HG03378 (cell line): ENCODE measurements around the gene STING1.

Experiments used
- ATAC-seq: cut with Tn5 transposase; IDR thresholded peaks from one replicate; pipeline ENCODE4 v1.9.1; 2021; ENCODE audit warnings: mild to moderate bottlenecking, moderate library complexity; ENCODE audit not compliant: unreplicated experiment

The STING1 gene

DNA sequence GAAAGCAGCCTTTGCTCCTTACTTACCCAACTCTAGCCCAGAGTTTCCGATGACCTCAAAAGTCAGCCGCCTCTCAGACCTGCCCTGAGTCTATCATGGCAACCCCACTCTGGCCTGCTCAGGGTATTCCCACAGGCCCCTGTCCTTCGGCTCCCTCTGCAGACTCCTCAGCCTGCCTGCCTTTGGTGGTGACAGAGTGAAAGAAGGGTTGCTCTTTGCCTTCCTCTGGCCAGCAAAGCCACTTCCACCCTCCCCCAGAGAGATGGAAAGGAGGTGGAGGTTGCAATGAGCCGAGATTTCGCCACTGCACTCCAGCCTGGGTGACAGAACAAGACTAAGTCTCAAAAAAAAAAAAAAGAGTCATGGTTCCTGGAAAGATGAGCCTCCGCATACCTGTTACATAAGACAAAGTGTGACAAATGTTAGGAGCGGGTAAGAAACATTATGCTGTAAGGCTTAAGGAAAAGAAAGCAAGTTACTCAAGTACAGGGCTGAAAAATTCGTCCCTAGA is 14.1 kb downstream of the STING1 start:
- ATAC-seq: no peak

DNA sequence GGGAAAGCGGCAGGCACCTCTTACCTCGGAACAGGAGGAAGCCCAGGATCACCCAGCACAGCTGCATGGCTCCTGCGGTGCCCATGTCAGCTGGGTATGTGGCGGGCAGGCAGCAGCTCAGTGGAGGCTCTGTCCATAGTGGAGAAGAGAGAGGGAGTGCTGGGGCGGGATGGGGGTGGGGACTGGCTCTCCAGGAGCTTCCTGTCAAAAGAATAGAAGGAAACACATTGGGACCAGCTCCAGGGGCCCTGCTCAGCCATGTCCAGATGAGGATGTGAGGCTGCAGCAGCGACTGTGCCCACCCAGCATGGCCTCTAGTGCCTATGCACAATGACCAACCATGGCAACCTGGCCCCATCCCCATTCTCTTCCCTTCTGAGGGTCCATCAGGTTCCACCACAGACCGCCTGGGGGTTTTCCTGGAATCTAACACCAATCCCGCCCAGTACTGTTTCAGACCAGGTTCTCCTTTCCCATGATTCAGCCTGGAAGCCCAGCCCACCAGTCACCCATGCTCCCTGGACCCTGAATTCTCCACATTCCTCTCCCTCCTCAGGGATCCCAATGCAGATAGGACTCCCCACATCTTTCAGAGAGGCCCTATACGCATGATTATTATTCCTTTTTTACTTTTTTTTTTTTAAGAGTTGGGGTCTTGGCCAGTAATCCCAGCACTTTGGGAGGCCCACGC is 19.8 kb downstream of the STING1 start, which contains the start of gene ECSCR:
Gene ECSCR, minus strand, starts transcription at position 158 of the 691 bp plus-strand sequence. Its CDS starts 73 bp downstream, at position 85.
- no peak for ATAC-seq

DNA sequence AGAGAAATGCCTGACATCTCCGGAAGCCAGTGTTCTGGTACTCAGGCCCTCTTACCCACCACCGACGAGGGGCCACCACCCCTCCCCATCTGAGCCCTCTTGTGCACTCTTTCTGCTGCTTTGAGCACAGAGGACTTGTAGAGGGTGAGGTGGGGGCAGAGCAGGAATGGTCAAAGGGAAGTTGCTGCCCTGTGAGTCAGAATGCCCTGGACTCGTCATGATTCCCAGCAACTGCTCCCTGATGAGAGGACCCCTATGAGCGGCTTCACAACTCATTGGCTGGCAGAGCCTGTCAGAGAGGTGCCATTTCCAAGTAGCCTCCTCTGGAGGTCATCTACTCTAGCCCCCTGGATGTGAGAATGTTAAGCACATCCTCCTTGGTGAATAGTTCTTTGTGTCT is 20.9 kb downstream of the STING1 start:
- ATAC-seq: no peak

DNA sequence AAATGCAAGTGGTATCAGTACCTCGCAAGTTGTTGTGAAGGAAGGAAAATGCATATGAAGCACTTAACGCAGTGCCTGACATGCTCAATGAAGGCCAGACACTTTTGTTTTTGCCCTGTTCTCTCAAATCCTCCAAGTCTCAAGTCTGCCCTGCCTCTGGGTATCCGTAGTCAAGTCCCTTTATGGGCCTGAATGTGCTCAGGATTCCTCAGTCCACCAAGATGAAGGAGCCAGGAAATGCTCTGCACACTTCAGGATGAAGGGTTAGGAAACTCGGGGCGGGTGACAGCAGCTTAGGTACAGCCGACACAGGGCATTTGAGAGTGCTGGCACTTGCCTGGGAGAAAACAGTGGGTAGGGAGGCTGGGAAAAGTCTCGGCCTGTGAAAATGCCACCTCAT is 21.4 kb downstream of the STING1 start:
- no peak for ATAC-seq

DNA sequence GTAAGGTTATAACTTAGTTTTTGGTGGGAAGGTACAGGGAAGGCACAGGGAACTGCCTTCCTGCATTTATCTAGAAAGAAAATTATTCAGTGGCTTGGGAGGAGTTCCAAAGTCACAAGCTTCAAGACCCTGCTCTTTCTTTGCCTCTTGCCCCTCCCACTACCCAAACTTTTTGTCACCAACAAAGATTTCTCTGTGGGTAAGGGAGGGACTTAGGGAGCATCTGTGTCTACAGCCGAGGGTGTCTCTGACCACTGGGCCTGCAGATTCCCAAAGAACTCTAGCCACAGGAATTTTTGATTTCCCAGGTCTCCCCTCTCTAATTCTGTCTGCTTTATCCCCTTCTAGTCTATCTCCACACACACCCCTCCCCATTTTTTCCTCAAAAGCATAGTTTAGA is 22.1 kb downstream of the STING1 start:
- ATAC-seq: no peak

DNA sequence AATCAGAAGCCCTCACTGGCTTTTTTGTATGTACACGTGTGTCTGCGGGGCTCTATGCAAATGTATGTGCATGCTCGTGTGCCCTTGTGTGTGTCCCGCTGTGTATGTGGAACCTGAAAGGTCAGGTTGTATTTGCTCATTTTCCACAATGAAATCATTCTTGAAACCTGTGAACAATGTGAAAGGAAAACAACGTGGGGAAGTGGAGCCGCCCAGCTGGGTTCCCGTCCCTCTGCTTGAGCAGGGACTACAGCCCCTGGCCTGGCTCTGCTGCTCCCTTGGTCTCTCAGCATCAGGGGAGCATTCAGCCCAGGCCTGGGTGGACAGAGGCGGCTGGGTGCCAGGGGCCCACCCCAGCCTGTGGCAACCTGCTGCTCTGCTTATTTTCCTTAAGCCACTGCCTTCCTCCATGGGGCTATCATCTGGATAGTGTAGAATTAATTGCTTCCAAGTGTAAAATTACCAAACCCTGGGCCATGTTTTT is 23.1 kb downstream of the STING1 start:
- ATAC-seq: peak; percentile 28

DNA sequence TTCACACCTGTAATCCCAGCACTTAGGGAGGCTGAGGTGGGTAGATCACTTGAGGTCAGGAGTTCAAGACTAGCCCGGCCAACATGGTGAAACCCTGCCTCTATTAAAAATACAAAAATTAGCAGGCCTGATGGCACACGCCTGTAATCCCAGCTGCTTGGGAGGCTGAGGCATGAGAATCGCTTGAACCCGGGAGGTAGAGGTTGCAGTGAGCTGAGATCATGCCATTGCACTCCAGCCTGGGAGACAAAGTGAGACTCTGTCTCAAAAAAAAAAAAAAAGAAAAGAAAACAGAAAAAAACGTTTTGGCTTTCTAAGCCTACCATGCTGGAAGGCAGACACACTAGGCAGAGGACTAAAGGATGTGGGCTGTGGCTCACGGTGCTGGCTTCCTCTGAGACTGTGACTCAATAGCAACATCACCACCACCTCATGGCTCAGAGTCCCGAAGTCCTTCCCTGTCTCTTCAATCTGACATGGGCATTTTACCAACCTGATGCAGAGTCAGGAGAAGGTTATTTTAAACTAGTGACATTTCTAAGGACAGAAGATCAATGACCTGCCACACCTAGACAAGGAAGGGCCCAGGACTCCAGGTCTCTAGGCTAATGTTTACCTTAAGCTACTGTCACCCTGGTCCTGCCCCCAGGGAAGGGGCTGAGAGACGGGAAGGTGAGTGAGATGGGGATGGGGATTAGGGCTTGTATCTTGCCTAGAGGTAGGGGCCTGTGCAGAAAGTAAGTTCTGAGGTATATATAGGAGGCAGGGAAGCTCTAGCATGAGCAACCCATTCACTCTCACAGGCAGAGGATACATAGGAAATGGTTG is 23.8 kb downstream of the STING1 start:
- ATAC-seq: peak; percentile 65

DNA sequence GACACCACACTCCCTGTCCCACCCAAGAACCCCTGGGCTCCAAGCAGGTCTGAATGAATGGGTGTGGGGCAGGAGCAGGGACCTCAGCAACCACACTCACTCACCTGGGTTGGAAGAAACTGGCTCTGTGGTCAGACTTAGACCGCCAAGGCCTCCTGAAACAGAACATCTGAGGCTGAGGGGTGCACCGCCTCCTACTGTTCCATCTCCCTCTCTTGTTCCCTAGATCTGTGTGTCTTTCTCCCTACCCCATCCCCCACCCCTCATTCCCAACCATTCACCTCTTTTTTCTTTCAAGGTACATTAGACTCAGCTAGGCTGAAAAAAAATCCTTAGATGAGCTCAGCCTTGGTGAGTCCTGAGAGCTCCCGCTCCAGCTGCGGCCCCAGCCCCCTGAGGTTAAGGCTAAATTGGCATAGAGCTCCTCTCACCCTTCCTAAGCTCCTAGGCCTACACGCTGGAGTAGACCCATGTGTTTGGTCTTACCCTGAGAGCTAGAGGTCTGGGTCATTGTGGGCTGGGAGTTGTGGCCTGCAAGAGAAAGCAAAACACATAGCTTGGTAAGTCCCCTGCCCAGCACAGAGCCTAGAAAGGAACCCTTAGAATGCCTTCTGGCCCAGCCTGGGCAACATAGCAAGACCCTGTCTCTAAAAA is 24.8 kb downstream of the STING1 start:
- ATAC-seq: no peak

DNA sequence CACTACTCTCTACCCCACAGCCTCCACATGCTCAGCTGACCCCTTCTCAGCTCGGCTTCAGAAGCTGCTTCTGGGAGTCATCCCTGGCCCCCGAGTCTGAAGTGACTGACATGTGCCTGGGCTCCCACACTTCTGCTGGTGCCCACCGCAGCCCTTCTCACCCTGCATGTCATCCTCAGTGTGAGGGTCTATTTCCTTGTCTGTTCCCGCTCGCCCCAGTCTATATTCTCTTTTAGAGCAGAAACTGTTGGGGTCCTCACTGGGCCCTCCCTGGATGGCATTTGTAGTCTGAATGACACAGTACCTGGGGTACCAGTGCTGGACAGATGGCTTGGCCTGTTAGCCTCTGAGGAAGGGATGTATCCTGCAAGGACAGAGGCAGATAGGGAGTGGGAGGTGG is 25.3 kb downstream of the STING1 start:
- ATAC-seq: no peak

DNA sequence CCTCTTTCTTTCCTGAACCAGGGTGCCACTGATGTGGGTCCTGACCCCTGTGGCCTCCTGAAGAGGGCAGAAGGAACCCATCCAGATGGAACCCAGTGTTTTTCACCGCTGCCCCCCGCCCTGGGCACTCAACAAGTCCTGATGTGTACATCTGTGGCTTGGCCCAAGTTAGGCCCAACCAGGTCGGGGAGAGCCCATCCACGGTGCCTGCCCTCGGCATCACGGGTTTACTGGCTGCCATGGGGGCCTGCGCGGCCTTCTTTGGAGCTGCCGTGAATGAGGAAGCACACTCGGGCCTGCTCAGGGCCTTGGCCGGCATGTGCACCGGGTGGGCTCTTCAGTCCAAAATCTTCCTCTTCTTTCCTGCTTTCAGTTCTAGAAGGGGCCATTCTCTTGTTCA is 25.8 kb downstream of the STING1 start:
- no peak for ATAC-seq

DNA sequence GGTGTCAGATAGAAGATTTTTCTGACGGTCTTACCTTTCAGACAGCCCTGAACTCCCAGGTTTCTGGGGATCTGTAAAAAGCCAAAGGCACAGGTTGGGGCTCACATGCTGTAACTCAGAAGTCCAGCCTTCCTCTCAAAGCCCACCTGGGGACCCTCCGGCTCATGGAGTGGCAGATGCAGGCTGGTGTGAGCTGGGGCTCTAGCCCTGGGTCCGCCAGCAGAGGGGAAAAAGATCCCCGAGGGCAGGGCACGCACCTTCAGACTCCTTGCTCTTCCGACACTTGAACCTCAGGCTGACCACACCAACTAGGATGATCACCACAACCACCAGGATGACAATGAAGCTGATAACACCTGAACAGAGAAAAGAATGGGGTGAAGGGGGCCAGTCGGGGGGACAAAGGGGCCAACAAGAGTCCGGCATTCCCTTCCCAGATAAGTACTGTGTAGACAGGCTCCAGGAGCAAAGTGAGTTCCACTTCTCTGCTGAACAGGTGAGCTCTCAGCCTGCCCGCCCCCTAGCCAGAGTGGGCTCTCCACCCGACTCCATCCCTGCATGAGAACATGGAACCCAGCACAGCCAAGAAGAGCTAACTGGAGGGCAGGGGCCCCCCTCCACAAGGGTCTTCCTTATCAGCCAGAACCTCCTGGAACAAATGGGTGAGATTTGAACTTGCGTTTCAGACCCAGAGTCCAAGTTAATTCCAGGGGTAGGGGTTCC is 27.8 kb downstream of the STING1 start:
- ATAC-seq: no peak

DNA sequence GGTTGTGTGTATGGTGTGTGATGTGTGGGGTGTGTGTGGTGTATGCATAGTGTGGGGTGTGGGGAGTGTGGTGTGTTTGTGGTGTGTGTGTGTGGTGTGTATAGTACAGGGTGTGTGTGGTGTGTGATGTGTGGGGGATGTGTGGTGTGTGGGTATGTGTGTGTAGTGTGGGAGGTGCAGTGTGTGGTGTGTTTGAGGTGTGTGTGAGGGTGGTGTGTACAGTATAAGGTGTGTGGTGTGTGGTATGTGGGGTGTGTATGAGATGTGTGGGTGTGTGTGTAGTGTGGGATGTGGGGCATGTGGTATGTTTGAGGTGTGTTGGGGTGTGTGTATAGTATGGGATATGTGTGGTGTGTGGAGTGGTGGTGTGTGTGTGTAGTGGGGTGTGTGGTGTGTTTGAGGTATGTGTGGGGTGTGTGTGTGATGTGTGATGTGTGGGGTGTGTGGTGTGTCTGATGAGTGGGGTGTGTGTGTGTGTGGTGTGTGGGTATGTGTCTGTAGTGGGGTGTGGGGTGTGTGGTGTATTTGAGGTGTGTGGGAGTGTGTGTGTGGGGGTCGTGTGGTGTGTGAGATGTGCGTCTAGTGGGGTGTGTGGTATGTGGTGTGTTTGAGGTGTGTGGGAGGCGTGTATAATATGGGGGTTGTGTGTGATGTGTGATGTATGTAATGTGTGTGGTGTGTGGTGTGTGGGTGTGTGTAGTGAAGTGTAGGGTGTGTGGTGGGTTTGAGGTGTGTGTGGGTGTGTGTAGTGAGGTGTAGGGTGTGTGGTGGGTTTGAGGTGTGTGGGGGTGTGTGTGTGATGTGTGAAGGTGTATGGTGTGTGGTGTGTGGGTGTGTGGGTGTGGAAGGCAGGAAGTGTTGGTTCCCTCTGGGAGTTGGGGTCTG is 28.6 kb downstream of the STING1 start:
- ATAC-seq: no peak

DNA sequence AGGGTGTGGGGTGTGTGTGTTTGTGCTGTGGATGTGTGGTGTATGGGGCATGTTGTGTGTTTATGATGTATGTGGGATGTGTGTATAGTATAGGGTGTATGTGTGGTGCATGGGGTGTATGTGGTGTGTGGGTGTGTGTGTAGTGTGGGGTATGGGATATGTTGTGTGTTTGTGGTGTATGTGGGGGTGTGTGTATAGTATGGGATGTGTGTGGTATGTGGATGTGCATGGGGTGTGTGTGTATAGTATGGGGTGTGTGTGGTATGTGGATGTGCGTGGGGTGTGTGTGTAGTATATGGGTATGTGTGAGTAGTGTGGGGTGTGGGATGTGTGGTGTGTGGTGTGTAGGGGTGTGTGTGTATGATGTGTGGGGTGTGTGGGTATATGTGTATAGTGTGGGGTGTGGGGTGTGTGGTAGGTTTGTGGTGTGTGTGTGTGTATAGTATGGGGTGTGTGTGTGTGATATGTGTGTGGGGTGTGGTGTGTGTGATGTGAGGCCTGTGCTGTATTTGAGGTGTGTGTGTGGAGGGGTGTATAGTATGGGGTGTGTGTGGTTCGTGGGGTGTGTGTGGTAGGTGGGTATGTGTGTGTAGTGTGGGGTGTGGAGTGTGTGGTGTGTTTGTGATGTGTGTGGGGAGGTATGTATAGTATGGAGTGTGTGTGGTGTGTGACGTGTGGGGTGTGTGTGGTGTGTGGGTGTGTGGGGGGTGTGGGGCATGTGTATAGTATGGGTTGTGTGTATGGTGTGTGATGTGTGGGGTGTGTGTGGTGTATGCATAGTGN is 30.5 kb downstream of the STING1 start:
- ATAC-seq: no peak

DNA sequence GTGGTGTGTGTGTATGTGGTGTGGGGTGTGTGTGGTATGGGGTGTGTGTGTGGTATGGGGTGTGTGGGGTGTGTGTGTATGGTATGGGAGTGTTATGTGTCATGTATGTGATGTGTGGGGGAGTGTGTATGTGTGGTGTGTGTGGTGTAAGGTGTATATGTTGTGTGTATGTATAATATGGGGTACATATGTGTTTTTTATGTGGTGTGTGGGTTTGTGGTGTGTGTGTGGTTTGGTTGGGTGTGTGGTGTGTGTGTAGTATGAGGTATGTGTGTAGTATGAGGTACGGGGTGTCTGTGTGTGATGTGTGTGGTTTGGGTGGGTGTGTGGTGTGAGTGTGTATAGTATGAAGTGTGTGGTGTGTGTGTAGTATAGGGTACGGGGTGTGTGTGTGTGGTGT is 31.4 kb downstream of the STING1 start:
- ATAC-seq: no peak

DNA sequence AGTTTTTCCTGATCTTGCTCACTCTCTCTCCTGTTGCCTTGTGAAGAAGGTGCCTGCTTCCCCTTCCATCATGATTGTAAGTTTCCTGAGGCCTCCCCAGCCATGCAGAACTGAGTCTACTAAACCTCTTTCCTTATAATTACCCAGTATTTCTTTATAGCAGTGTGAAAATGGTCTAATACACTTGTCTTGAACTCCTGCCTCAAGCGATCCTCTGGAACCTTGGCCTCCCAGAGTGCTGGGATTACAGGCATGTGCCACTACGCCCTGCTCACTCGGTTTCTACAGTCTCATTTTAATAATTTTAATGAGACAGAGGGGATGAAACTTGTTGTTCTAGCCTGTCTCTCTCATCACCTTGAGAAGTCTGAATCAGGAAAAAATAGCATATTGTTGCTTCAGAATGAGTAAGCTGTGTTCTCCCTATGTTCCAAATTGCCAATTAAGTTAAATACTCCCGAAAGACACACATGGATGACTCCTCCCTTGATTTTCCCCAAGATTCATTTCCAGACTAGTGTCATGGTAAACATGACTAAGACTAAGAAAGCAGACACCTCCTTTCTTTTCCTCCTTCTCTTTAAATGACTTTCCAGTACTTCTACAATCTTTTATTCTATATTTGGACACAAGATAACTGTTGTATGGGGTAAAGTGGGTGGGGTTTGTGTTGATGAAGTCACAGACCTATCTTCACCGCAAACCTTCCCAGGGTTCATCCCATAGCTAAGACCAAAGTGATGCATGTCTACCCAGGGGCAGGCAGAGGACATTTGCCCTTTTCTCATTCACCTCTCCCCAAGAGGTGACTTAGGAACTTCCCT is 35.4 kb downstream of the STING1 start:
- ATAC-seq: no peak

DNA sequence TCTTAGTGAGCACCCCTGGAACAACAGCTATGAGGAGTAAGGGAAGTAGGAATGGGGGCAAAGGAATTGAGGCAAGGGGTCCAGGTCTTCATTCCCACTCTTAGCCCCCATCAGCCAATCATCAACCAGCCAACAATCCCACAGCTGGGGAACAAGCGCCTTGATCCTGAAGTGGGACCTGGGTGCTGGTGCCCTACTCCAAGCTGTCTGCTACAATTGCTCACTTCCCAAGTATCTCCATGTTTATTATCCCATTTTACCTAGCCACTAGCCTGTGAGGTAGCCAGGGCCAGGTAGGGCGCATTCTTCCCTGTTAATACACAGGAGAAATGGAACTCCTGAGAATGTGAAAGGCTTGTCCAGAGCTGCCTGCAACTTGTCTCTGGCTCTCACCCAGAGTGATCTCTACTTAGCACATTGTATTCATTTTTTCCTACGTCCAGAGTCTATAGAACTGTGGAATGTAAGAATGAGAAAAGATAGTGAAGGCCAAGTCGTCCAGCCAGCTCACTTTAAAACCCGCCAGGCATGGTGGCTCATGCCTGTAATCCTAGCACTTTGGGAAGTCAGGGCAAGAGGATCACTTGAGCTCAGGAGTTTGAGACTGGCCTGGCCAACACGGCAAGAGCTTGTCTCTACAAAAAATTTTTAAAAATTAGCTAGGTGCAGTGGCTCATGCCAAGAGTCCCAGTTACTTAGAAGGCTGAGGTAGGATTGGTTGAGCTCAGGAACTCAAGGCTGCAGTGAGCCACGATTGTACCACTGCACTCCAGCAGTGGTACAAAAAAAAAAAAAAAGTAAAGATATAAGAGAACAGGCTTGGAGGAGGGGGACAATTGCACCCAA is 37.0 kb downstream of the STING1 start:
- no peak for ATAC-seq

DNA sequence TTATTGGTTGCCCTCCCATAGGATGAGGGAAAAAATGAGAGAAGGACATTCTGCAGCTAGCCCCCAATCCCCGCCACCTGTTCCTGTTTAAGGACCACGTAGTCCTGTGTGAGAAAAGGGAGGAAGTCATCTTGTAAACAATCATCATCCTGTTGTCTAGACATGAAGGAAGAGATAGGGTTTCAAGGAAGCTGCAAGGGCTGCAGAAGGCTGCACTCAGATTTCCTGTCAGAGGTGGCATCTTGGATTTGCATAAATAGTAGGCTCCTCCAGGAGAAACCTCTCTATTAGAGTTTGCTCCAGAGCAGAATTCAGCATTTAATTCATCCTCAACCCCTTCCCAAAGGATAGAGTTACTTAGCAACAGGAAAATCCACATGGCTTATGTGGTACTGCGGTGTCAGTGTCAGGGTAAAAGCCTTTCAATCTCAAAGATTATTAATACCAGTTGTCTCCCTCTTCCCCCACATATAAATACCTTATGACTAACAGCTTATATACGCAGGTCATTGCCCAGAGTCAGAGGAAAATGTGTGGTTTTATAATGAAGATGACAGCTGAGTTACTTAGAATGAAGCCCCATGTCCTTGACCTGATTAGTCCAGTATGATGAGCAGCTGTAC is 38.6 kb downstream of the STING1 start:
- no peak for ATAC-seq
